Transverse colon (tissue), 4 donors: ENCODE measurements around the gene ZMAT3. TPM values are rescaled to one million over a fixed set of nuclear protein-coding genes. Genes with fewer than 3 reads are reported as not detected.
"Not testable (repeated sequence)": the region's sequence is repeated elsewhere in the genome, so short reads cannot be mapped to it uniquely, and the experiment has no call there.

Experiments
- DNase-seq: peaks from one replicate; pipeline ENCODE4 v3.0.0-alpha.2; 2019
- H3K27ac ChIP-seq, 4 donors: fragments of 200-600 bp; sonication (generic); 2 replicates each; pipeline ENCODE4 v1.5.1; 2016 to 2018; ENCODE audit warnings: inconsistent platforms in 4 of 4
- H3K27me3 ChIP-seq: fragments of 200-600 bp; sonication (generic); 2 replicates; pipeline ENCODE4 v1.5.1; 2017; ENCODE audit warnings: inconsistent platforms
- H3K36me3 ChIP-seq, 4 donors: fragments of 200-600 bp; sonication (generic); 2 replicates each; pipeline ENCODE4 v1.5.1; 2017 to 2019; ENCODE audit warnings: inconsistent platforms in 4 of 4
- H3K4me1 ChIP-seq, 4 donors: fragments of 200-600 bp; sonication (generic); 2 replicates each; pipeline ENCODE4 v1.5.1; 2017 to 2020; ENCODE audit warnings: inconsistent platforms in 4 of 4
- H3K4me3 ChIP-seq, 4 donors: fragments of 200-600 bp; sonication (generic); 1 replicate in 1 of 4; 2 replicates in 3 of 4; pipeline versions ENCODE4 v1.5.1 to v1.6.1; 2017 to 2019; ENCODE audit warnings: inconsistent platforms in 4 of 4
- H3K9me3 ChIP-seq, 2 donors: fragments of 200-600 bp; sonication (generic); 2 replicates each; pipeline ENCODE4 v1.5.1; 2017 to 2019; ENCODE audit warnings: inconsistent platforms in 2 of 2
- EP300 ChIP-seq: sonication (generic); formaldehyde crosslinking; IDR thresholded peaks from one replicate; pipeline ENCODE4 v1.6.1; 2017; ENCODE audit warnings: antibody characterized with exemption, low read depth
- POLR2A ChIP-seq: fragments of 450-650 bp; IDR thresholded peaks from one replicate; pipeline ENCODE4 v1.6.1; 2016; ENCODE audit warnings: antibody characterized with exemption, mild to moderate bottlenecking, moderate library complexity
- POLR2AphosphoS5 ChIP-seq, 3 donors: sonication (generic); formaldehyde crosslinking; IDR thresholded peaks; one replicate each; pipeline ENCODE4 v1.6.1; 2016; ENCODE audit warnings: antibody characterized with exemption in 3 of 3
- WGBS, 2 donors: methylation state at CpG; one replicate each; pipeline ENCODE4 v1.1.5; 2018; ENCODE audit warnings: low coverage in 1 of 2; 5-methylcytosine and 5-hydroxymethylcytosine counted together
- in situ Hi-C, 4 donors: fragments of 200-750 bp; cut with MboI; loops; one replicate each; pipeline versions ENCODE4 v1.15.0 to v1.15.1; 2017; ENCODE audit warnings: low sequenced_read_pairs in 3 of 4, low pct_ligation_motif_present in 1 of 4, low pct_unique_long_range_greater_than_20kb in 1 of 4
- intact Hi-C: fragments of 100-400 bp; cut with DNase I; formaldehyde crosslinking; loops from one replicate; pipeline ENCODE4 v1.15.1; 2023; ENCODE audit warnings: low total_unique reads
- total RNA-seq, 4 donors: library from RNA; depleted of rRNA; stranded (reverse); fragments of >200 nt; gene quantifications; one replicate each; pipeline ENCODE4 v1.1.0, GENCODE V29; 2016
- TF ChIP-seq, protein P1 (sequence below), 5 experiments: fragments of 200-600 bp in 3 of 5; fragments of 450-650 bp in 2 of 5; sonication (generic) in 3 of 5; IDR thresholded peaks; 1 replicate in 2 of 5; 2 replicates in 3 of 5; pipeline ENCODE4 v1.5.1; 2016 to 2017; ENCODE audit warnings: antibody characterized with exemption in 5 of 5, inconsistent platforms in 3 of 5, mild to moderate bottlenecking in 2 of 5, moderate library complexity in 1 of 5

Gene ZMAT3
- total RNA-seq, 4 donors from 2014 or later: 6.4 to 11.7 (median 9.7) TPM

- in situ Hi-C loops (no loop called here), intact Hi-C loops (no loop called here)
- TF ChIP-seq POLR2A (no peak), POLR2AphosphoS5 (IDR thresholded peaks at IDR 0.05) (no peak), EP300 (no peak)
- TF ChIP-seq, protein P1, sequence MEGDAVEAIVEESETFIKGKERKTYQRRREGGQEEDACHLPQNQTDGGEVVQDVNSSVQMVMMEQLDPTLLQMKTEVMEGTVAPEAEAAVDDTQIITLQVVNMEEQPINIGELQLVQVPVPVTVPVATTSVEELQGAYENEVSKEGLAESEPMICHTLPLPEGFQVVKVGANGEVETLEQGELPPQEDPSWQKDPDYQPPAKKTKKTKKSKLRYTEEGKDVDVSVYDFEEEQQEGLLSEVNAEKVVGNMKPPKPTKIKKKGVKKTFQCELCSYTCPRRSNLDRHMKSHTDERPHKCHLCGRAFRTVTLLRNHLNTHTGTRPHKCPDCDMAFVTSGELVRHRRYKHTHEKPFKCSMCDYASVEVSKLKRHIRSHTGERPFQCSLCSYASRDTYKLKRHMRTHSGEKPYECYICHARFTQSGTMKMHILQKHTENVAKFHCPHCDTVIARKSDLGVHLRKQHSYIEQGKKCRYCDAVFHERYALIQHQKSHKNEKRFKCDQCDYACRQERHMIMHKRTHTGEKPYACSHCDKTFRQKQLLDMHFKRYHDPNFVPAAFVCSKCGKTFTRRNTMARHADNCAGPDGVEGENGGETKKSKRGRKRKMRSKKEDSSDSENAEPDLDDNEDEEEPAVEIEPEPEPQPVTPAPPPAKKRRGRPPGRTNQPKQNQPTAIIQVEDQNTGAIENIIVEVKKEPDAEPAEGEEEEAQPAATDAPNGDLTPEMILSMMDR (IDR thresholded peaks at IDR 0.05): no peak
- H3K4me3 ChIP-seq: no peak overlapping the region
- H3K27me3 ChIP-seq: no peaks in the 10 kb centered on the region
- no peak overlapping the region for H3K27ac ChIP-seq
- H3K9me3 ChIP-seq: no peaks in the 10 kb centered on the region
- H3K36me3 ChIP-seq: no peaks in the 10 kb centered on the region
- no peak for DNase-seq
- H3K4me1 ChIP-seq: no peaks in the 10 kb centered on the region
- WGBS, 2 donors: 33 to 56% methylated on average over 1 of the region's 1 CpG
These were observed 25.7 kb downstream of the ZMAT3 start for GRCh38 chr3:179045719-179046402.

DNA sequence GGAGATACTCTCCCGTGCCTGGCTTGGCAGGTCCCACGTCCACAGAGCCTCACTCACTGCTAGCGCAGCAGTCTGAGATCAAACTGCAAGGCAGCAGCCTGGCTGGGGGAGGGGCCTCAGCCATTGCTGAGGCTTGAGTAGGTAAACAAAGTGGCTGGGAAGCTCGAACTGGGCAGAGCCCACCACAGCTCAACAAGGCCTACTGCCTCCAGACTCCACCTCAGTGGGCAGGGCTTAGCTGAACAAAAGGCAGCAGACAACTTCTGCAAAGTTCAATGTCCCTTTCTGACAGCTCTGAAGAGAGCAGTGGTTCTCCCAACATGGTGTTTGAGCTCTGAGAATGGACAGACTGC, 32.7 kb downstream of the ZMAT3 start:
- H3K36me3 ChIP-seq, H3K9me3 ChIP-seq, H3K27me3 ChIP-seq, in situ Hi-C loops, DNase-seq, H3K4me3 ChIP-seq, H3K27ac ChIP-seq, intact Hi-C loops: not testable (repeated sequence)
- H3K4me1 ChIP-seq: peaks cover 0 to 13% (median 2%) of the 10 kb centered on the region in 4 donors
- WGBS, 2 donors: 82% methylated on average over 4 of the region's 4 CpGs; no CpG with 5 or more reads in 1 of the 2 donors

DNA sequence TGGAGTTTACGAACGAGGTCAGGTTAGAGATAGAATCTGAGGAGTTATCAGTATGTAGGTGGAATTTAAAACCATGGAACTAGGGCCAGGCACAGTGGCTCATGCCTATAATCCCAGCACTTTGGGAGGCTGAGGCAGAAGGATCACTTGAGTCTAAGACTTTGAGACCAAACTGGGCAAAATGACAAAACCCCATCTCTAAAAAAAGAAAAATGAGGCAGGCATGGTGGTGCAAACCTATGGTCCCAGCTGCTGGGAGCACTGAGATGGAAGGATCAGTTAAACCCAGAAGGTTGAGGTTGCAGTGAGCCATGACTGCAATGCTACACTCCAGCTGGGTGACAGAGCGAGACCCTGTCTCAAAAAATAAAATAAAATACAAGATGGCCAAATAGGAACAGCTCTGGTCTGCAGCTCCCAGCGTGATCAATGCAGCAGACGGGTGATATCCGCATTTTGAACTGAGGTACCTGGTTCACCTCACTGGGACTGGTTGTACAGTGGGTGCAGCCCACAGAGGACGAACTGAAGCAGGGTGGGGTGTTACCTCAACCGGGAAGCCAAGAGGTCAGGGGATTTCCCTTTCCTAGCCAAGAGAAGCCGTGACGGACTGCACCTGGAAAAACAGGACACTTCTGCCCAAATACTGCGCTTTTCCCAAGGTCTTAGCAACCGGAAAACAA, 33.3 kb downstream of the ZMAT3 start:
- intact Hi-C loops (no loop called here), in situ Hi-C loops (no loop called here)
- no peak for DNase-seq
- Histone ChIP-seq H3K4me1 (peaks cover 0 to 13% (median 2%) of the 10 kb centered on the region in 4 donors), H3K9me3 (no peaks in the 10 kb centered on the region), H3K36me3 (no peaks in the 10 kb centered on the region), H3K27me3 (no peaks in the 10 kb centered on the region), H3K27ac (no peak overlapping the region), H3K4me3 (no peak overlapping the region)
- TF ChIP-seq POLR2AphosphoS5 (IDR thresholded peaks at IDR 0.05): no peak
- no peak for TF ChIP-seq POLR2A
- TF ChIP-seq, protein P1 (IDR thresholded peaks at IDR 0.05): no peak
- no peak for TF ChIP-seq EP300
- 82 to 89% methylated on average over 6 to 12 of the region's 12 CpGs for WGBS, 2 donors

- TF ChIP-seq EP300: no peak
- no peak for TF ChIP-seq POLR2A
- TF ChIP-seq POLR2AphosphoS5 (IDR thresholded peaks at IDR 0.05): no peak
- TF ChIP-seq, protein P1 (IDR thresholded peaks at IDR 0.05): no peak
- Histone ChIP-seq H3K9me3 (no peaks in the 10 kb centered on the region), H3K4me1 (peaks cover 0 to 13% (median 2%) of the 10 kb centered on the region in 4 donors), H3K27ac (peak overlapping the region; percentile 2 to 38 (median 16)), H3K4me3 (no peak overlapping the region), H3K36me3 (no peaks in the 10 kb centered on the region), H3K27me3 (no peaks in the 10 kb centered on the region)
- WGBS, 2 donors: 60 to 62% methylated on average over 2 to 10 of the region's 10 CpGs
- in situ Hi-C loops (no loop called here), intact Hi-C loops (no loop called here)
- DNase-seq: peak; percentile 28
These were observed 34.3 kb downstream of the ZMAT3 start for GRCh38 chr3:179037351-179037750.
